Activated T-cell treated with anti-CD3 and anti-CD28 coated beads, Interleukin-2, amount 50 U/mL, for 4 hours (primary cell): ENCODE data around the gene FBXO5. TPM values are rescaled to one million over a fixed set of nuclear protein-coding genes. Genes with fewer than 3 reads are reported as not detected.

Source experiments
- ATAC-seq, 2 donors: fragments of 200-7000 bp; cut with Tn5 transposase; one replicate each; pipeline ENCODE4 v1.10.0; 2021
- DNase-seq: peaks from one replicate; pipeline ENCODE4 v3.0.0-alpha.2; 2020
- H3K27me3 Mint-ChIP-seq: one replicate; pipeline ENCODE4 v1.8.0; 2021; ENCODE audit warnings: low read depth, mixed read lengths
- H3K36me3 Mint-ChIP-seq: one replicate; pipeline ENCODE4 v1.8.0; 2022; ENCODE audit warnings: mixed read lengths; ENCODE audit not compliant: insufficient read depth
- H3K4me1 Mint-ChIP-seq: one replicate; pipeline ENCODE4 v1.8.0; 2021; ENCODE audit warnings: low read depth, mixed read lengths
- H3K4me3 Mint-ChIP-seq: one replicate; pipeline ENCODE4 v1.8.0; 2021; ENCODE audit warnings: mild to moderate bottlenecking, moderate library complexity, mixed read lengths
- H3K9me3 Mint-ChIP-seq: one replicate; pipeline ENCODE4 v1.8.0; 2021; ENCODE audit warnings: mixed read lengths
- total RNA-seq, 3 donors: library from RNA; stranded (reverse); gene quantifications; one replicate each; pipeline ENCODE4 v1.2.1, GENCODE V29; 2021

The FBXO5 gene
- total RNA-seq, 3 donors from 2014 or later = 9.7 to 10.6 (median 10.0) TPM

DNA sequence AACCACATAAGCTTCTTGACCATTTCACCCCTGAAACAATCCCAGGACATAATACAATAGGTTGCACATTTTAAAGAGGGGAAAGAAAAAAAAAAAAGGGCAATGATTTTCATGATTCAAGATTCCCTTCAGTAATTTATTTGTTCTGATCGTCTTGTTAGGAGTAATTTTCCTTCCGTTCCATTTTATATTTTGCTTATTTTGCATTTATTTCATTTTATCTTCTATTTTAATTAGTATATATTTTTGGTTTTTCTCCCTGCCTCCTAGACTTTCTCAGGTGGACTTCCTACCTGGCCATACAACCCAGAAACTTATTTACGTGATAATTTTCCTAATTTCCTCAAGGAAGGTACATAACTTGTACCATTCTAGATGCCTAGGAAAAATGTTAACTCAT is 32.6 kb downstream of the FBXO5 start:
- Mint-ChIP-seq H3K9me3 (no peaks in the 10 kb centered on the region), H3K4me3 (no peak overlapping the region), H3K27me3 (peaks cover 29% of the 10 kb centered on the region), H3K36me3 (no peaks in the 10 kb centered on the region), H3K4me1 (peaks cover 7% of the 10 kb centered on the region)
- DNase-seq = no peak
- ATAC-seq = no peak

DNA sequence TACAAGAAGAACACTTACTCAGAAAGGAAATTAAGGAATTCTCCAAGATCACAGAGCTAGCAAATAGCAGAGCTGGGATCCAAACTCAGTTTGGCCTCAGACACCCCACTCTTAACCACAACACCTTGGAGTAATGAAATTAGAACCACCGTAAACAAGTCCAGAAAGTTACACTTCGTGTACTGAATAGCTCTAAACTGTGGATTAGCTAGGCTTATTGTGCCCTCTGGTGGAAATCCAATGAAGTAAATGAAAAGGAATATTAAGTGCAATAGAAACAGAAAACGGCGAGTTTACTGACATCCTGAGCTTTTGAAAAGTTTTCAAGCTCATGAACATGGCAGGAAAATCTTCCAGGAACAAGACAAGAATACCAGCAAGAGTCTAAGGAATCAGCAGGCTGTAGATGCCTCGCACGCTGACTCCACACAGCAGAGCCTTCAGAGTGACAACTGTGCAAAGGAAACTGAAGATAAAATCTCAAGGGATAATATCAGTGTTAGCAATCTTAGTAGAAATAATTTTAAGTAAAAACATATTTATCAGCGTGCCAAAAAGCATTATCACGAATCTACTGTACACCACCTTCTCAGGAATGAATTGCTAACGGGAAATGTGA is 34.6 kb downstream of the FBXO5 start:
- DNase-seq (no peak), ATAC-seq (peak in 1 of 2 donors; percentile 56)
- Mint-ChIP-seq H3K9me3 (no peaks in the 10 kb centered on the region), H3K27me3 (peaks cover 25% of the 10 kb centered on the region), H3K36me3 (no peaks in the 10 kb centered on the region), H3K4me3 (peak overlapping the region; percentile 29), H3K4me1 (peaks cover 7% of the 10 kb centered on the region)

DNA sequence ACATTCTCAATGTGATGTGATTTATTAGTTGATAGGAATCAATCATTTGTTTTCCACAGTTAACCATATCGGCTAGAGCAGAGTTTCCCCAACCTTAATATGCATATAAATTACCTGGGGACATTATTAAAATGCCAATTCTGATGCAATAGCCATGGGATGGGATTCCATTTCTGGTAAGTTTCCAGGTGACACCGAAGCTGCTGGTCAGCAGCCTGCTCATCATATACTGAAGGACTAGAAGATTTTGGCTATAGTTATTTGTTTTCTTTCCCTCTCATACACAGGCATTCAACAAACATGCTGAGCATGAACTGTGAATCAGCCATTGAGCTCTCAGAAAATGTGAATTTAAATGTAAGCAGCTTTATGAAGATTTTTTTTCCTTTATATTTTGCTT is 35.8 kb downstream of the FBXO5 start:
- DNase-seq = no peak

DNA sequence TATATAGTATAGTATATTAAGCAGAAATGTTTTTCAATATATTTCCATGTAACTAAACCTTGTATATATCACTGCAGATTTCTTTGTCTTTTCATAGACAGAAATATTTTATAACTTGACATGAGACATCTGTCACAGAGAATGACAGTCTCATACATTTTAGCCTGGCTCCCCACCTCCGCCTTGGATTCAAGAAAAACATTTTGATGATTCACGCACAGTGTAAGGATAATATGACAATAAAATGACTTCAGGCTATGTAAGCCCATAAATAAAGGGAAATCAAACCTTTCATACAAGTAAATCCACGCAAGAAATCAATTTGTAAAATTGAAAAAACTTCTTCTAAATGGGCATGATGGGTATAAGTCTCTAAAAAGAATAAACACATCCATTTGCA is 36.4 kb downstream of the FBXO5 start:
- Mint-ChIP-seq H3K9me3 (no peaks in the 10 kb centered on the region), H3K4me3 (no peak overlapping the region), H3K36me3 (no peaks in the 10 kb centered on the region), H3K4me1 (peaks cover 7% of the 10 kb centered on the region), H3K27me3 (peaks cover 13% of the 10 kb centered on the region)
- ATAC-seq (no peak), DNase-seq (no peak)

More for the DNA sequence above, 35.8 kb downstream of the FBXO5 start:
- Mint-ChIP-seq H3K4me3 (no peak overlapping the region), H3K36me3 (no peaks in the 10 kb centered on the region), H3K4me1 (peaks cover 7% of the 10 kb centered on the region), H3K9me3 (no peaks in the 10 kb centered on the region), H3K27me3 (peaks cover 16% of the 10 kb centered on the region)
- no peak for ATAC-seq

DNA sequence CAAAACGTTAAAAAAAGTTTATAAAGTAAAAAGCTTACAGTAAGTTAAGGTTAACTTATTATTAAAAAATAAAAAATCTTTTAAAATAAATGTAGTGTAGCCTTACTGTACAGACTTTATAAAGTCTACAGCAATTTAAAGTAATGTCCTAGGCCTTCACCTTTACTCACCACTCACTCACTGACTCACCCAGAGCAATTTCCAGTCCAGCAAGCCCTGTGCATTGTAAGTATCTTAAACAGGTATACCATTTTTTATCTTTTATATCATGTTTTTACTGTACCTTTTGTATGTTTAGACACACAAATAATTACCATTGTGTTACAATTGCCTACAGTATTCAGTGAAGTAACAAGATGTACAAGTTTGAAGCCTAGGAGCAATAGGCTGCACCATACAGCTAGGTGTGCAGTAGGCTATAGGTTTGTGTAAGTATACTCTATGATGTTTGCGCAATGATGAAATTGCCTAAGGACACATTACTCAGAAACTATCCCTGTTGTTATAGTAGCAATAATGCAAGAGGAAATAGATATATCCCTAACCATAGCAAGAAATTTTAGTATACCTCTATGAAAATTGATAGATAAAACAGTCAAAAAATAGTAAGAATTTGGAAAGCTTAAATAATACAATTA is 39.5 kb downstream of the FBXO5 start:
- DNase-seq (no peak), ATAC-seq (no peak)
- Mint-ChIP-seq H3K9me3 (no peaks in the 10 kb centered on the region), H3K4me3 (no peak overlapping the region), H3K27me3 (peaks cover 13% of the 10 kb centered on the region), H3K36me3 (no peaks in the 10 kb centered on the region), H3K4me1 (peaks cover 6% of the 10 kb centered on the region)

DNA sequence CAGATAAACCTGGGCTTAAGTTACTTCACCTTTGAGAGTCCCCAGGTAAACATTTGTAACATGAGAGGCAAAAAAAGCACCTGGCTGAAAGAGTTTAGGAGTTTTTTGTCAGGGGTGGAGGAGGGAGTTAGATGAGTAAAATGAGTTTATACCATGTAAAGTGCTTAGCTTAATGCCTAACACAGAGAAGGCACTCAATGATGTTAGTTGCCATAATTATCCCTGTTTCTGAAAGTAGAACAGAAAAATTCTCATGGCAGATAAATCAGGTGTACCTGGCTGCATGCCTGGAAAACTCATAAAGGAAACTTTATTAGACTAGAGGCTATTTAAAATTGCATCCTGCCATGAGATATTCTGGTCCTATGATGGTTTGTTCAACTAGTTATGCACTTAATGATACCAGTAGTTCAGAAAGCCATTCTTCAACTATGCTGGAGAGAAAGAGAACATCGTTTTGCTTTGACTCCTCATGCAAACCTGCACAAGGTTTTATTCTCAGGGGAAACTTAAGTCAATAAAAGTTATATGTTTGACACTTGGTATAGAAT is 40.4 kb downstream of the FBXO5 start:
- Mint-ChIP-seq H3K4me1 (no peaks in the 10 kb centered on the region), H3K27me3 (peaks cover 16% of the 10 kb centered on the region), H3K36me3 (no peaks in the 10 kb centered on the region), H3K4me3 (no peak overlapping the region), H3K9me3 (no peaks in the 10 kb centered on the region)
- DNase-seq = no peak
- ATAC-seq = no peak

DNA sequence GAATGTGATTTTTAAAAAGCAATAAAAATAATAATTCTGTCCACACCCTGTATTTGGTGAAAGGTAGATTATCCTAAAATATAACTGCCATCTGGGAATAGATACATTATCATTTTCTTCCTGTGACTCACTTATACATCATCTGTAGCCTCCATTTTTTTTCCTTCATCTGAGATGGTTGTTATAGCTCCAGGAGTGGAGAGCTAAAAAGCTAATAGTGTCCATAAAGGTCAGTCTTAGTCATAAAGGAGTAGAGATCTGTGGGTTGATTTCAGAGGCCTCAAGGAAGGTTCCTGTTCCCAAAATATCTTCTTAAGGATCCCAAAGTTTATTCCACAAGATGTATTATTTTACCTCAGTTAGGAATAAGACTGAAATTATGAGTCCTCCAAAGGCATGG is 41.1 kb downstream of the FBXO5 start:
- Mint-ChIP-seq H3K4me3 (no peak overlapping the region), H3K27me3 (peaks cover 18% of the 10 kb centered on the region), H3K9me3 (no peaks in the 10 kb centered on the region), H3K36me3 (no peaks in the 10 kb centered on the region), H3K4me1 (no peaks in the 10 kb centered on the region)
- ATAC-seq = no peak
- no peak for DNase-seq

DNA sequence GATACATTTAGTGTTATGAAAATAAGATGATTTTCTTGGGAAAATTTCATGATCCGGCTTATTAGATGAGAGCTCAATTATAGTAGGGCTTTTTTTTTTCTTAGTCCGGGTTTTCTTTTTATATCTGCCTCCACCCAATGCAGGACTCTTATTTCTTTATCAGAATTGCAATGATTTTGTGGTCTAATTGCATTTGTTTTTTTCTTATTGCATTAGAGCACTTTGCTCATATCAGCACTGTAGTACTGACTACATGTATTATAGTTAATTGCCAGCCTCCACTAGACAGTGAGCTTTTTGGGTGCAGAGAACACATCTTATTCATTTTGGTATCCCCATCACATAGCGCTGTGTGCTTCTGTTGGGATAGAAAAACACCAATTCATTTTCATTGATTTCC is 50.0 kb downstream of the FBXO5 start:
- Mint-ChIP-seq H3K27me3 (peaks cover 15% of the 10 kb centered on the region), H3K4me1 (no peaks in the 10 kb centered on the region), H3K4me3 (no peak overlapping the region), H3K36me3 (no peaks in the 10 kb centered on the region), H3K9me3 (no peaks in the 10 kb centered on the region)
- DNase-seq = no peak
- no peak for ATAC-seq

DNA sequence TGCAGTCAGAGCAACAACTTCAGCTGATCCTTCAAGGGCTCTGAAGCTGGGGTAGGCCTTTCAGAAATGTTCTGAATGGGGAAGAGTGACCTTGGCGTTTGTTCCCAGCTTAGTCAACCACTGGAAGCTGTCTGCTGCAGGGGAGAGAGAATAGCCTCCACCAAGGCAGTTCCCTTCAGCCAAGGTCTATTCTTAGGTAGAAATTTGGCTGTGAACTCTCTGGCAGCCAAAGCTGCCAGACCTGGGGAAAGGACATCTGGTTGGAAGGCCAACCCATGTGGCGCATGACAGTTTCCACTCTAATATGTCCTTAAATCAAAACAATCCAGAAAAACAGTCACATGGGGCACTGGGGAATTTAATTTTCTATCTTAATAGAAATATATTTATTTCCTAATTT is 60.1 kb downstream of the FBXO5 start:
- DNase-seq (no peak), ATAC-seq (no peak)
- Mint-ChIP-seq H3K9me3 (no peaks in the 10 kb centered on the region), H3K4me3 (no peak overlapping the region), H3K27me3 (peaks cover 18% of the 10 kb centered on the region), H3K4me1 (no peaks in the 10 kb centered on the region), H3K36me3 (no peaks in the 10 kb centered on the region)

Other genes with a start within 250 kb of the FBXO5 start
- not detected for gene VIP, start 232.2 kb downstream of the FBXO5 start, total RNA-seq
- 10 to 100 TPM; 20.3 to 23.7 (median 21.6) TPM for gene MTRF1L, start 19.7 kb upstream of the FBXO5 start, total RNA-seq
- not detected for gene RGS17, start 148.2 kb upstream of the FBXO5 start, total RNA-seq